ENCODE results near the gene TBC1D22A. TPM values are rescaled to one million over a fixed set of nuclear protein-coding genes. Genes with fewer than 3 reads are reported as not detected.
A peak's percentile ranks its signal among the peaks of the same experiment; 100 is the strongest.

Gene TBC1D22A
- total and polyA plus RNA-seq, 8 donors = 12.0 to 17.6 (median 15.3) TPM

- H3K36me3 ChIP-seq = no peaks in the 10 kb centered on the region
- 47 to 49% methylated on average over 8 of the region's 8 CpGs for WGBS, 2 donors
- peak overlapping the region; percentile 44 to 90 (median 66) for H3K27ac ChIP-seq
- H3K4me1 ChIP-seq = peaks cover 51 to 52% (median 52%) of the 10 kb centered on the region in 3 donors
- FAIRE-seq (no peak), ATAC-seq (no peak), DNase-seq (no peak)
- no peaks in the 10 kb centered on the region for H3K27me3 ChIP-seq
- intact Hi-C loops (cut with DNase I) = loop anchor here in 1 of 3 donors (10.0 kb wide), 1 partner anchor 162 kb away; no protein-coding TSS in a partner anchor
- no peaks in the 10 kb centered on the region for H3K9me3 ChIP-seq
- H3K4me3 ChIP-seq = peak overlapping the region in 3 of 4 donors; percentile 57 to 82 (median 65)
- TF ChIP-seq, protein P1, sequence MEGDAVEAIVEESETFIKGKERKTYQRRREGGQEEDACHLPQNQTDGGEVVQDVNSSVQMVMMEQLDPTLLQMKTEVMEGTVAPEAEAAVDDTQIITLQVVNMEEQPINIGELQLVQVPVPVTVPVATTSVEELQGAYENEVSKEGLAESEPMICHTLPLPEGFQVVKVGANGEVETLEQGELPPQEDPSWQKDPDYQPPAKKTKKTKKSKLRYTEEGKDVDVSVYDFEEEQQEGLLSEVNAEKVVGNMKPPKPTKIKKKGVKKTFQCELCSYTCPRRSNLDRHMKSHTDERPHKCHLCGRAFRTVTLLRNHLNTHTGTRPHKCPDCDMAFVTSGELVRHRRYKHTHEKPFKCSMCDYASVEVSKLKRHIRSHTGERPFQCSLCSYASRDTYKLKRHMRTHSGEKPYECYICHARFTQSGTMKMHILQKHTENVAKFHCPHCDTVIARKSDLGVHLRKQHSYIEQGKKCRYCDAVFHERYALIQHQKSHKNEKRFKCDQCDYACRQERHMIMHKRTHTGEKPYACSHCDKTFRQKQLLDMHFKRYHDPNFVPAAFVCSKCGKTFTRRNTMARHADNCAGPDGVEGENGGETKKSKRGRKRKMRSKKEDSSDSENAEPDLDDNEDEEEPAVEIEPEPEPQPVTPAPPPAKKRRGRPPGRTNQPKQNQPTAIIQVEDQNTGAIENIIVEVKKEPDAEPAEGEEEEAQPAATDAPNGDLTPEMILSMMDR (IDR thresholded peaks at IDR 0.05) = no peak
These were observed 25.7 kb upstream of the TBC1D22A start for GRCh38 chr22:46736705-46737104.

DNA sequence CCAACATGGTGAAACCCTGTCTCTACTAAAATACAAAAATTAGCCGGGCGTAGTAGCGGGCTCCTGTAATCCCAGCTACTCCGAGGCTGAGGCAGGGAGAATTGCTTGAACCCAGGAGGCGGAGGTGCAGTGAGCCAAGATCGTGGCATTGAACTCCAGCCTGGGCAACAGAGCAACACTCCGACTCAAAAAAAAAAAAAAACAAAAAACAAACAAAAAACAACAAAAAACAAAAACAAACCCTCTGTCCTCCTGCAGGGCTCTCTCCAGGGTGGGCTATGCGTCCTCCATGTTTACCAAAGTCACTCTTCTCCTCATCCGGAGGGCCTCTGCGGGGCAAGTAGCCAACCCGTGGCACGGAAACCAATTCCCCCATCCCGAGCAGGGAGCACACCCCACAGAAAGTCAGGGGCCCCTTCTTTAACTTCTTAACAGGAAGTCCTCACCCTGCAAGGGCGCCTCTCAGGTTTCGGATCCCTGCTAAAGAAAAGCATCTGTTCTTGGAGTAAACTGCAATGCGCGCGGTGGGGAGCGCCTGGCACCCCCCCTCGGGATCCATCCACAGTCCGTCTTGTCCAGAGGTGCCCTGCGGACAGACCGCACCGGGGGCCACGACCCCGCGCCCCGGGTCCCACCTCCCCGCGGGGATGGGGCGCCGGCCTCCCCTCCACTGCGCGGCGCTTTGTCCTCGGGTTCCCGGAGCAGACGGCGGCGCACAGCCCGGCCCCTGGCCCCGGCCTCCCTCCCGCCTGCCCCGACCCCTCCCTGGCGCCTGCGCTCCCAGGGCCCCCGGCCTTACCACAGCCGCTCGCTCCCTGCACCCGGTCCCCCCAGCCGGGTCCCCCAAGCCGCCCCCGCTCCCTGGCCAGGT, 25.1 kb upstream of the TBC1D22A start:
- Histone ChIP-seq H3K27ac (peak overlapping the region; percentile 47 to 90 (median 82)), H3K4me1 (peaks cover 46 to 52% (median 47%) of the 10 kb centered on the region in 3 donors), H3K27me3 (no peaks in the 10 kb centered on the region), H3K9me3 (no peaks in the 10 kb centered on the region), H3K4me3 (peak overlapping the region; percentile 57 to 82 (median 65)), H3K36me3 (no peaks in the 10 kb centered on the region)
- intact Hi-C loops (cut with DNase I) = loop anchor here in 1 of 3 donors (10.0 kb wide), 1 partner anchor 163 kb away; no protein-coding TSS in a partner anchor
- peak; percentile 11 to 41 (median 25) for ATAC-seq
- 2% methylated on average over 36 to 53 of the region's 53 CpGs for WGBS, 2 donors
- TF ChIP-seq, protein P1 (IDR thresholded peaks at IDR 0.05) = no peak
- FAIRE-seq = no peak
- peak in 4 of 6 donors; percentile 46 to 85 (median 74) for DNase-seq

DNA sequence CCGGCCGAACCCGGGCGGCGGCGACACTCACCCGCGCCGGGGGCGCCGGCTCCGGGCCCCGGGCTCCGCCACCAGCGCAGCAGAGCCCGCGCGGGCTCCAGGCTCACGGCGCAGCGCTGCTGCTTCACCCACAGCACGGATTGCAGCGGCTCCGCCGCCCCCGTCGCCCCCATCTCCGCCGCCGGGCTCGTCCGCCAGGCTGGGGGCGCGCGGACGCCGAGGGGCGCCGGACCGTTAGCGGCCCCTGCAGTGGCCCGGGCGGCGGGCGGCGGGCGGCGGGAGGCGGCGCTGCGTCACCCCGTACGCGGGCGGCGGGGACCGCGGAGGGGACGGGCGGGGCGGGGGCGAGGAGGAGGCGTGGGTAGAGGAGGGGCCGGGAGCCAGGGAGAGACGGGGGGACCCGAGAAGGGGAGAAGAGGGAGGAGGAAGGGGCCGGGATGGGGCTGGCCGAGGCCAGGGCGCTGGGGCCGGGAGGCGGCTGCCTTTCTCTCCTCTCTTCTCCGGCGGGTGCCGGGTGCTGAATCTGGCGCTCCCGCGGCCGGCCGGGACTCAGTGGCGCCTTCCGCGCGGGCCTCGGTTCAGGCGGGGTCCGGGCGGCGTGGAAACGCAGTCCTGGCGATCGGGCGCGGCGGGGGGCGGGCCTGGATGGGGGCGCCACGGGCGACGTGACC, 24.3 kb upstream of the TBC1D22A start, which contains the start of gene CERK:
Gene CERK (minus strand): TSS at position 277 of the 671 bp plus-strand sequence. CDS start 104 bp downstream, at position 173.
- no peaks in the 10 kb centered on the region for H3K36me3 ChIP-seq
- WGBS, 2 donors = 1 to 2% methylated on average over 9 to 99 of the region's 99 CpGs
- peak within 1 kb of the TSS; percentile 79 to 90 (median 83) for H3K27ac ChIP-seq
- peak; percentile 75 to 77 (median 76) for ATAC-seq
- peak within 1 kb of the TSS; percentile 57 to 82 (median 65) for H3K4me3 ChIP-seq
- TF ChIP-seq, protein P1 (IDR thresholded peaks at IDR 0.05) = no peak
- intact Hi-C loops (cut with DNase I) = loop anchor here in 1 of 3 donors (10.0 kb wide), 1 partner anchor 163 kb away; no protein-coding TSS in a partner anchor
- DNase-seq = peak; percentile 78 to 89 (median 86)
- H3K4me1 ChIP-seq = peaks cover 42 to 51% (median 46%) of the 10 kb centered on the region in 3 donors
- H3K27me3 ChIP-seq = no peaks in the 10 kb centered on the region
- no peaks in the 10 kb centered on the region for H3K9me3 ChIP-seq
- no peak for FAIRE-seq

- Histone ChIP-seq H3K4me1 (peaks cover 38 to 46% (median 40%) of the 10 kb centered on the region in 3 donors), H3K9me3 (no peaks in the 10 kb centered on the region), H3K27me3 (no peaks in the 10 kb centered on the region), H3K36me3 (no peaks in the 10 kb centered on the region), H3K27ac (peak overlapping the region; percentile 79 to 90 (median 83)), H3K4me3 (peak overlapping the region; percentile 53 to 82 (median 61))
- DNase-seq = no peak
- TF ChIP-seq, protein P1 (IDR thresholded peaks at IDR 0.05) = no peak
- WGBS, 2 donors = 5 to 7% methylated on average over 15 to 20 of the region's 20 CpGs
- no peak for FAIRE-seq
- intact Hi-C loops (cut with DNase I) = loop anchor here in 1 of 3 donors (10.0 kb wide), 1 partner anchor 164 kb away; no protein-coding TSS in a partner anchor
- ATAC-seq = peak in 2 of 4 donors; percentile 8 to 16
These were observed 23.8 kb upstream of the TBC1D22A start for GRCh38 chr22:46738647-46739093.
